ENCODE results near the gene RAB8A. TPM values are rescaled to one million over a fixed set of nuclear protein-coding genes. Genes with fewer than 3 reads are reported as not detected.

The RAB8A gene
- total RNA-seq, 1 donor from 2014 or later = 60.6 TPM

- H3K27ac Mint-ChIP-seq (ENCODE audit: unreplicated experiment) = no peak overlapping the region
- no peak for DNase-seq (ENCODE audit: low spot score)
- H3K27me3 Mint-ChIP-seq (ENCODE audit: unreplicated experiment) = peaks cover 6% of the 10 kb centered on the region
- TF ChIP-seq CTCF (IDR thresholded peaks at IDR 0.05; ENCODE audit: unreplicated experiment) = no peak
- peaks cover 39% of the 10 kb centered on the region for H3K36me3 Mint-ChIP-seq (ENCODE audit: low read depth, unreplicated experiment)
- H3K4me3 Mint-ChIP-seq (ENCODE audit: unreplicated experiment) = no peak overlapping the region
- peaks cover 4% of the 10 kb centered on the region for H3K9me3 Mint-ChIP-seq (ENCODE audit: unreplicated experiment)
- H3K4me1 Mint-ChIP-seq (ENCODE audit: unreplicated experiment) = no peaks in the 10 kb centered on the region
Observed at GRCh38 chr19:16136185-16136999, 24.7 kb downstream of the RAB8A start.

GRCh38 chr19:16139752-16140151 lies 28.1 kb downstream of the RAB8A start:
- H3K36me3 Mint-ChIP-seq (ENCODE audit: low read depth, unreplicated experiment) = peaks cover 8% of the 10 kb centered on the region
- no peak for TF ChIP-seq CTCF (IDR thresholded peaks at IDR 0.05; ENCODE audit: unreplicated experiment)
- H3K27ac Mint-ChIP-seq (ENCODE audit: unreplicated experiment) = no peak overlapping the region

GRCh38 chr19:16141043-16141442 lies 29.4 kb downstream of the RAB8A start:
- Mint-ChIP-seq H3K4me3 (ENCODE audit: unreplicated experiment) (no peak overlapping the region), H3K27me3 (ENCODE audit: unreplicated experiment) (peaks cover 5% of the 10 kb centered on the region), H3K36me3 (ENCODE audit: low read depth, unreplicated experiment) (peaks cover under 1% of the 10 kb centered on the region), H3K9me3 (ENCODE audit: unreplicated experiment) (no peaks in the 10 kb centered on the region), H3K27ac (ENCODE audit: unreplicated experiment) (no peak overlapping the region), H3K4me1 (ENCODE audit: unreplicated experiment) (peaks cover 4% of the 10 kb centered on the region)
- TF ChIP-seq CTCF (IDR thresholded peaks at IDR 0.05; ENCODE audit: unreplicated experiment) = no peak
- no peak for DNase-seq (ENCODE audit: low spot score)

More at GRCh38 chr19:16139752-16140151, 28.1 kb downstream of the RAB8A start:
- peaks cover 4% of the 10 kb centered on the region for H3K4me1 Mint-ChIP-seq (ENCODE audit: unreplicated experiment)
- no peaks in the 10 kb centered on the region for H3K9me3 Mint-ChIP-seq (ENCODE audit: unreplicated experiment)
- no peak for DNase-seq (ENCODE audit: low spot score)
- H3K27me3 Mint-ChIP-seq (ENCODE audit: unreplicated experiment) = peaks cover 6% of the 10 kb centered on the region
- no peak overlapping the region for H3K4me3 Mint-ChIP-seq (ENCODE audit: unreplicated experiment)

- no peak for TF ChIP-seq CTCF (IDR thresholded peaks at IDR 0.05; ENCODE audit: unreplicated experiment)
- Mint-ChIP-seq H3K27me3 (ENCODE audit: unreplicated experiment) (peaks cover 5% of the 10 kb centered on the region), H3K27ac (ENCODE audit: unreplicated experiment) (no peak overlapping the region), H3K4me1 (ENCODE audit: unreplicated experiment) (peaks cover 4% of the 10 kb centered on the region), H3K4me3 (ENCODE audit: unreplicated experiment) (no peak overlapping the region), H3K9me3 (ENCODE audit: unreplicated experiment) (no peaks in the 10 kb centered on the region), H3K36me3 (ENCODE audit: low read depth, unreplicated experiment) (no peaks in the 10 kb centered on the region)
- DNase-seq (ENCODE audit: low spot score) = no peak
Observed at GRCh38 chr19:16142032-16142580, 30.4 kb downstream of the RAB8A start.
